Heart right ventricle (tissue), 16 donors: ENCODE measurements around the gene AFF1. TPM values are rescaled to one million over a fixed set of nuclear protein-coding genes. Genes with fewer than 3 reads are reported as not detected.

ENCODE experiments used
- ATAC-seq, 8 donors: fragments of 200-7000 bp; cut with Tn5 transposase; one replicate each; pipeline ENCODE4 v1.9.1; 2020; ENCODE audit warnings: mild to moderate bottlenecking in 8 of 8, moderate library complexity in 8 of 8, moderate number of reproducible peaks in 1 of 8
- DNase-seq, 2 donors: peaks; one replicate each; pipeline ENCODE4 v3.0.0-alpha.2; 2020
- H3K27ac ChIP-seq, 10 donors: fragments of 200-600 bp; sonication (generic) in 2 of 10; one replicate each; pipeline versions ENCODE4 v1.5.0 to v1.8.0; 2020 to 2022; ENCODE audit warnings: mild to moderate bottlenecking in 3 of 10
- H3K27me3 ChIP-seq, 7 donors: fragments of 200-600 bp; one replicate each; pipeline ENCODE4 v1.8.0; 2021 to 2022; ENCODE audit warnings: mild to moderate bottlenecking in 2 of 7
- H3K36me3 ChIP-seq, 9 donors: fragments of 200-600 bp; sonication (generic) in 1 of 9; one replicate each; pipeline versions ENCODE4 v1.5.0 to v1.8.0; 2020 to 2022; ENCODE audit warnings: mild to moderate bottlenecking in 2 of 9
- H3K4me1 ChIP-seq, 9 donors: fragments of 200-600 bp; sonication (generic) in 1 of 9; one replicate each; pipeline versions ENCODE4 v1.5.0 to v1.8.0; 2020 to 2022; ENCODE audit warnings: mild to moderate bottlenecking in 4 of 9
- H3K4me3 ChIP-seq, 10 donors: fragments of 200-600 bp; sonication (generic) in 2 of 10; one replicate each; pipeline versions ENCODE4 v1.5.0 to v1.8.0; 2020 to 2022; ENCODE audit warnings: mild to moderate bottlenecking in 7 of 10, moderate library complexity in 2 of 10
- H3K9me3 ChIP-seq, 11 donors: fragments of 200-600 bp in 10 of 11; sonication (generic) in 2 of 11; one replicate each; pipeline versions ENCODE4 v1.5.0 to v1.8.0; 2013 to 2022; ENCODE audit warnings: mild to moderate bottlenecking in 2 of 11, control low read depth in 1 of 11, moderate library complexity in 1 of 11
- WGBS, 2 donors: extraction: QIAGEN DNeasy Blood & Tissue Kit; methylation state at CpG; one replicate each; pipeline ENCODE4 v1.1.7; 2013; ENCODE audit warnings: inconsistent platforms in 1 of 2; 5-methylcytosine and 5-hydroxymethylcytosine counted together
- intact Hi-C, 10 donors: fragments of 100-400 bp; cut with DNase I; formaldehyde crosslinking; loops; one replicate each; pipeline versions ENCODE4 v1.11.1 to v1.14.2; 2022
- polyA plus RNA-seq, 2 donors: library from polyadenylated mRNA; stranded (reverse); fragments of 200-250 nt; gene quantifications; one replicate each; pipeline ENCODE4 v1.2.3, GENCODE V29; 2013
- total RNA-seq, 10 donors: library from RNA; stranded (reverse); fragmentation: NEBNext Ultra II Directional in 3 of 10; extraction: Animal tissue kit (Norgen Biotek cat#: 25700) in 3 of 10; gene quantifications; one replicate each; pipeline versions ENCODE4 v1.2.1 to v1.2.4, GENCODE V29; 2021 to 2023
- TF ChIP-seq, protein P1 (sequence below), 9 donors: fragments of 200-600 bp; sonication (generic) in 2 of 9; IDR thresholded peaks; one replicate each; pipeline versions ENCODE4 v1.5.0 to v1.8.0; 2021 to 2022; ENCODE audit warnings: antibody characterized with exemption in 9 of 9, mild to moderate bottlenecking in 5 of 9, moderate library complexity in 1 of 9
- donor health status: Arrhythmogenic right ventricular cardiomyopathy.
- donor health status: ischemic (EF 13 %, LVEDD 7.1; RV severe dilation, severe dysfunction).
- donor health status: healthy with polysubstance abuse.
- donor health status: DM: no; HTN: yes; CAD: no.
- donor health status: DM: no; HTN: no; CAD: no.
- donor health status: ischemic (EF 25% LVEDD 6.9; RV normal size, moderate dysfunction).
- donor health status: ischemic (EF 25% LVEDD 5.7; RV mildly dilated, moderate dysfunction).
- donor health status: healthy.
- donor health status: DM: yes; HTN: yes; CAD: no.
- donor health status: Ischemic cardiomyopathy.
- donor health status: ischemic (EF 35%, LVEDD 5.7; RV mildly dilated, moderate dysfunction).
- donor health status: nonischemic (EF 11% LVEDD 7.7; RV severe dilation, severe dysfunction).
- donor health status: DM: yes; HTN: yes; CAD: no.
- donor health status: PGD.
- donor health status: ischemic (EF 29% LVEDD 5.4; RV normal size, mild dysfunction).
- donor health status: nonischemic (EF 23%, LVEDD 6.1; RV moderate dilation, normal function).

Gene AFF1
- total and polyA plus RNA-seq, 12 donors = 44.4 to 90.2 (median 74.5) TPM

DNA sequence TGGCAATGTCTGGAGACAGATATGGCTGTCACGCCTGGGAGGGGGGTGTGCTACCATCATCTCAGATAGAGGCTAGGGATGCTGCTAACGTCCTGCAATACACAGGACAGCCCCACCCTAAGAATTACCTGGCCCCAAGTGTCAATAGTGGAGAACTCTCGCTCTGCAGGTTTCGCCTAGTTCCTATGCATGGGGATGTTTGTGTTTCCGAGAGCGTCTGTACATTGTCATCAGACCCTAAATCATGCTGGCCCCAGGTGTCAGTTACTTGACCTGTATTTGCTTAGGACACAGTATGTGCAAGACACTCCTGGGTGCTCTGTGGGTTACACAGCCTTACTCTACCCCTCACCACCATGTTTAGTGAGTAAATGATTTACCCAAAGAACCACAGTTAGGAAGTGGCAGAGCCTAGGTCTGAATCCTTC is 90.8 kb downstream of the AFF1 start:
- 85 to 90% methylated on average over 6 of the region's 6 CpGs for WGBS, 2 donors
- ATAC-seq = peak in 1 of 8 donors; percentile 6
- DNase-seq = no peak
- Histone ChIP-seq H3K4me3 (no peak overlapping the region), H3K9me3 (no peaks in the 10 kb centered on the region), H3K27me3 (no peaks in the 10 kb centered on the region), H3K36me3 (no peaks in the 10 kb centered on the region), H3K4me1 (peaks cover 37 to 92% (median 85%) of the 10 kb centered on the region in 9 donors), H3K27ac (peak overlapping the region in 3 of 10 donors; percentile 5 to 95 (median 86))
- TF ChIP-seq, protein P1, sequence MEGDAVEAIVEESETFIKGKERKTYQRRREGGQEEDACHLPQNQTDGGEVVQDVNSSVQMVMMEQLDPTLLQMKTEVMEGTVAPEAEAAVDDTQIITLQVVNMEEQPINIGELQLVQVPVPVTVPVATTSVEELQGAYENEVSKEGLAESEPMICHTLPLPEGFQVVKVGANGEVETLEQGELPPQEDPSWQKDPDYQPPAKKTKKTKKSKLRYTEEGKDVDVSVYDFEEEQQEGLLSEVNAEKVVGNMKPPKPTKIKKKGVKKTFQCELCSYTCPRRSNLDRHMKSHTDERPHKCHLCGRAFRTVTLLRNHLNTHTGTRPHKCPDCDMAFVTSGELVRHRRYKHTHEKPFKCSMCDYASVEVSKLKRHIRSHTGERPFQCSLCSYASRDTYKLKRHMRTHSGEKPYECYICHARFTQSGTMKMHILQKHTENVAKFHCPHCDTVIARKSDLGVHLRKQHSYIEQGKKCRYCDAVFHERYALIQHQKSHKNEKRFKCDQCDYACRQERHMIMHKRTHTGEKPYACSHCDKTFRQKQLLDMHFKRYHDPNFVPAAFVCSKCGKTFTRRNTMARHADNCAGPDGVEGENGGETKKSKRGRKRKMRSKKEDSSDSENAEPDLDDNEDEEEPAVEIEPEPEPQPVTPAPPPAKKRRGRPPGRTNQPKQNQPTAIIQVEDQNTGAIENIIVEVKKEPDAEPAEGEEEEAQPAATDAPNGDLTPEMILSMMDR (IDR thresholded peaks at IDR 0.05) = no peak
- intact Hi-C loops = no loop called here

DNA sequence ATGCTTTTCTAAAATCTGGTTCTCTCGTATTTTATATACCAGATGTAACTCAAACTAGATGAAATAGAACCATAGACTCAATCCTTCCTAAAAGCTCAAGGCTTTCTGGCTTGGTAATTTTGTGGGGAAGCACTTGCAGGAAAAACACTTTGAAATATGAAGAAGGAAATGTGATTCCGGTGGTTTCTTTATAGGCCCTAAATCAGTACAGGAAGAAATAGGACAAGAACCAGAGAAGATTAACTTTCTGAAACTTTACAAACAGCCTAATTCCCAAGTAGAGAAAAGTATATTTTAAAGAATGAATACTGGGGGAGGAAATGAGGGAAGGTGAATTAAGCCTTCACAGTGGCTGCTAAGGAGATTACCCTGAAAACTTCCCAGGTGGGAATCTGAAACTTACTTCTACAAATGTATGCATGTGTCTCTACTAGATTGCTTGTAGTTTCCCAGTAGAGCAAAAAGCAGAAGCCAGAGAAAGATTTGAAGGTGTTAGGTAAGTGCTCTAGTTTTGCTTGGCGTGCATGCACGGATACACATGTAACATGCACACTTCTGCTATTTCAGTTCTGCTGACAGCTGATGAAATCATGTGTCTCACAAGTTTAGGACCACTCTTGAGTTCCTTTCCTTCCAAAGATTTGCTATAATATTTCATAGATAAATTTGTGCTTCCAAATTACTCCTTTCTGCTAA is 92.1 kb downstream of the AFF1 start:
- peak in 6 of 8 donors; percentile 24 to 41 (median 36) for ATAC-seq
- 35 to 36% methylated on average over 4 of the region's 4 CpGs for WGBS, 2 donors
- no peaks in the 10 kb centered on the region for H3K27me3 ChIP-seq
- H3K9me3 ChIP-seq = no peaks in the 10 kb centered on the region
- intact Hi-C loops = no loop called here
- no peaks in the 10 kb centered on the region for H3K36me3 ChIP-seq
- TF ChIP-seq, protein P1 (IDR thresholded peaks at IDR 0.05) = no peak
- no peak for DNase-seq
- H3K4me3 ChIP-seq = no peak overlapping the region
- peak overlapping the region; percentile 6 to 95 (median 58) for H3K27ac ChIP-seq
- H3K4me1 ChIP-seq = peaks cover 49 to 95% (median 92%) of the 10 kb centered on the region in 9 donors

- Histone ChIP-seq H3K9me3 (no peaks in the 10 kb centered on the region), H3K27me3 (no peaks in the 10 kb centered on the region), H3K4me1 (peaks cover 62 to 100% (median 99%) of the 10 kb centered on the region in 9 donors), H3K27ac (peak overlapping the region; percentile 58 to 95 (median 80)), H3K36me3 (no peaks in the 10 kb centered on the region), H3K4me3 (peak overlapping the region in 2 of 10 donors; percentile 1 to 15)
- ATAC-seq (peak; percentile 26 to 84 (median 65)), DNase-seq (peak in 1 of 2 donors; percentile 62)
- intact Hi-C loops = loop anchor here in 1 of 10 donors (2.0 kb wide), 1 partner anchor 21 kb away; no protein-coding TSS in a partner anchor
- 19 to 36% methylated on average over 5 of the region's 5 CpGs for WGBS, 2 donors
- TF ChIP-seq, protein P1 (IDR thresholded peaks at IDR 0.05) = peak in 2 of 9 donors; percentile 11 to 14
These were observed 94.5 kb downstream of the AFF1 start for GRCh38 chr4:87029356-87029755.

- WGBS, 2 donors = 53 to 63% methylated on average over 4 of the region's 4 CpGs
These were observed 95.3 kb downstream of the AFF1 start for GRCh38 chr4:87030124-87030523.

More at GRCh38 chr4:87030124-87030523, 95.3 kb downstream of the AFF1 start:
- H3K4me1 ChIP-seq = peaks cover 65 to 100% (median 100%) of the 10 kb centered on the region in 9 donors
- H3K9me3 ChIP-seq = no peaks in the 10 kb centered on the region
- peak overlapping the region; percentile 58 to 95 (median 80) for H3K27ac ChIP-seq
- ATAC-seq = peak in 1 of 8 donors; percentile 29
- no peak overlapping the region for H3K4me3 ChIP-seq
- H3K36me3 ChIP-seq = no peaks in the 10 kb centered on the region
- TF ChIP-seq, protein P1 (IDR thresholded peaks at IDR 0.05) = no peak
- intact Hi-C loops = no loop called here
- no peaks in the 10 kb centered on the region for H3K27me3 ChIP-seq
- no peak for DNase-seq
